Measurements from ENCODE around the gene MOK. TPM values are rescaled to one million over a fixed set of nuclear protein-coding genes. Genes with fewer than 3 reads are reported as not detected.

MOK gene
- total and polyA plus RNA-seq, 2 experiments from 2014 or later, result 28.1 to 31.7 TPM

- peaks cover 20% of the 10 kb centered on the region for H3K4me1 ChIP-seq (ENCODE audit: low read depth)
- H3K27me3 ChIP-seq, result no peaks in the 10 kb centered on the region
- peak overlapping the region; percentile 89 for H3K27ac ChIP-seq
- H3K36me3 ChIP-seq, result no peaks in the 10 kb centered on the region
- H3K9me3 ChIP-seq (ENCODE audit: low read depth), result no peaks in the 10 kb centered on the region
- TF ChIP-seq CTCF (IDR thresholded peaks at IDR 0.05; ENCODE audit: low read depth, low read length), result no peak
- no peak overlapping the region for H3K4me3 ChIP-seq
- DNase-seq (ENCODE audit: low read depth in 1 of 2, low spot score in 1 of 2), result peak; percentile 55 to 61
Observed at GRCh38 chr14:102264775-102265174, 40.2 kb downstream of the MOK start.

GRCh38 chr14:102264355-102264754, 40.6 kb downstream of the MOK start:
- peaks cover 20% of the 10 kb centered on the region for H3K4me1 ChIP-seq (ENCODE audit: low read depth)
- peak overlapping the region; percentile 89 for H3K27ac ChIP-seq
- no peaks in the 10 kb centered on the region for H3K9me3 ChIP-seq (ENCODE audit: low read depth)
- no peaks in the 10 kb centered on the region for H3K36me3 ChIP-seq
- no peak for TF ChIP-seq CTCF (IDR thresholded peaks at IDR 0.05; ENCODE audit: low read depth, low read length)
- no peak overlapping the region for H3K4me3 ChIP-seq
- no peaks in the 10 kb centered on the region for H3K27me3 ChIP-seq
- peak in 1 of 2 donors; percentile 68 for DNase-seq (ENCODE audit: low read depth in 1 of 2, low spot score in 1 of 2)

- no peak for TF ChIP-seq CTCF (IDR thresholded peaks at IDR 0.05; ENCODE audit: low read depth, low read length)
- H3K27me3 ChIP-seq, result no peaks in the 10 kb centered on the region
- H3K4me1 ChIP-seq (ENCODE audit: low read depth), result peaks cover 20% of the 10 kb centered on the region
- DNase-seq (ENCODE audit: low read depth in 1 of 2, low spot score in 1 of 2), result peak in 1 of 2 donors; percentile 77
- peak overlapping the region; percentile 60 for H3K27ac ChIP-seq
- H3K4me3 ChIP-seq, result no peak overlapping the region
- H3K9me3 ChIP-seq (ENCODE audit: low read depth), result no peaks in the 10 kb centered on the region
- no peaks in the 10 kb centered on the region for H3K36me3 ChIP-seq
Observed at GRCh38 chr14:102262929-102263462, 42.0 kb downstream of the MOK start.

- no peaks in the 10 kb centered on the region for H3K27me3 ChIP-seq
- no peaks in the 10 kb centered on the region for H3K9me3 ChIP-seq (ENCODE audit: low read depth)
- H3K27ac ChIP-seq, result no peak overlapping the region
- peaks cover 10% of the 10 kb centered on the region for H3K4me1 ChIP-seq (ENCODE audit: low read depth)
- no peak overlapping the region for H3K4me3 ChIP-seq
- no peak for TF ChIP-seq CTCF (IDR thresholded peaks at IDR 0.05; ENCODE audit: low read depth, low read length)
- H3K36me3 ChIP-seq, result no peaks in the 10 kb centered on the region
- DNase-seq (ENCODE audit: low read depth in 1 of 2, low spot score in 1 of 2), result no peak
Observed at GRCh38 chr14:102258136-102258535, 46.8 kb downstream of the MOK start.

- H3K27me3 ChIP-seq, result no peaks in the 10 kb centered on the region
- H3K36me3 ChIP-seq, result no peaks in the 10 kb centered on the region
- TF ChIP-seq CTCF (IDR thresholded peaks at IDR 0.05; ENCODE audit: low read depth, low read length), result no peak
- no peak overlapping the region for H3K27ac ChIP-seq
- H3K4me3 ChIP-seq, result no peak overlapping the region
- H3K4me1 ChIP-seq (ENCODE audit: low read depth), result peaks cover 6% of the 10 kb centered on the region
- no peak for DNase-seq (ENCODE audit: low read depth in 1 of 2, low spot score in 1 of 2)
- no peaks in the 10 kb centered on the region for H3K9me3 ChIP-seq (ENCODE audit: low read depth)
Observed at GRCh38 chr14:102256716-102257115, 48.2 kb downstream of the MOK start.

Measured in cardiac muscle cell (in vitro differentiated cells and primary cell).